AG04450 (cell line): ENCODE results near the gene FOSL1. TPM values are rescaled to one million over a fixed set of nuclear protein-coding genes. Genes with fewer than 3 reads are reported as not detected.
A peak's percentile ranks its signal among the peaks of the same experiment; 100 is the strongest.

Source experiments
- CTCF ChIA-PET: fragments of 300-600, 350-600 bp; formaldehyde crosslinking; extraction: SDS; loops from one replicate; lab custom pipeline; 2022; ENCODE audit warnings: antibody characterized with exemption, inconsistent platforms; lab: Charles Lee
- POLR2A ChIA-PET: fragments of 350-600 bp; formaldehyde crosslinking; extraction: SDS; loops from one replicate; lab custom pipeline; 2021; ENCODE audit warnings: antibody characterized with exemption, inconsistent platforms; lab: Yijun Ruan, JAX
- DNase-seq: peaks from one replicate; pipeline ENCODE4 v3.0.0-alpha.2; 2011; ENCODE audit warnings: low read depth, low spot score
- H3K27ac ChIP-seq: one replicate; pipeline ENCODE4 v1.5.1; 2012; ENCODE audit warnings: low read depth, low read length, control low read depth
- H3K27me3 ChIP-seq: one replicate; pipeline ENCODE4 v1.6.0; 2012; ENCODE audit warnings: low read length; ENCODE audit not compliant: control insufficient read depth, insufficient read depth
- H3K4me3 ChIP-seq: 2 replicates; pipeline ENCODE4 v1.5.1; 2011; ENCODE audit warnings: mild to moderate bottlenecking, low read depth, low read length, control low read depth
- H3K9me3 ChIP-seq: 2 replicates; pipeline ENCODE4 v1.5.1; 2012; ENCODE audit warnings: low read length; ENCODE audit not compliant: control insufficient read depth, insufficient read depth
- polyA plus RNA-seq: library from polyadenylated mRNA; depleted of rRNA; stranded (reverse); fragments of >200 nt; gene quantifications from 2 replicates; pipeline ENCODE4 v1.2.3, GENCODE V29; 2011
- TF ChIP-seq, protein P1 (sequence below): IDR thresholded peaks from 2 replicates; pipeline ENCODE4 v1.5.1; 2011; ENCODE audit warnings: low read depth, low read length, control low read depth, inconsistent platforms

FOSL1 gene
- polyA plus RNA-seq, 1 experiment = 7.9 TPM

DNA sequence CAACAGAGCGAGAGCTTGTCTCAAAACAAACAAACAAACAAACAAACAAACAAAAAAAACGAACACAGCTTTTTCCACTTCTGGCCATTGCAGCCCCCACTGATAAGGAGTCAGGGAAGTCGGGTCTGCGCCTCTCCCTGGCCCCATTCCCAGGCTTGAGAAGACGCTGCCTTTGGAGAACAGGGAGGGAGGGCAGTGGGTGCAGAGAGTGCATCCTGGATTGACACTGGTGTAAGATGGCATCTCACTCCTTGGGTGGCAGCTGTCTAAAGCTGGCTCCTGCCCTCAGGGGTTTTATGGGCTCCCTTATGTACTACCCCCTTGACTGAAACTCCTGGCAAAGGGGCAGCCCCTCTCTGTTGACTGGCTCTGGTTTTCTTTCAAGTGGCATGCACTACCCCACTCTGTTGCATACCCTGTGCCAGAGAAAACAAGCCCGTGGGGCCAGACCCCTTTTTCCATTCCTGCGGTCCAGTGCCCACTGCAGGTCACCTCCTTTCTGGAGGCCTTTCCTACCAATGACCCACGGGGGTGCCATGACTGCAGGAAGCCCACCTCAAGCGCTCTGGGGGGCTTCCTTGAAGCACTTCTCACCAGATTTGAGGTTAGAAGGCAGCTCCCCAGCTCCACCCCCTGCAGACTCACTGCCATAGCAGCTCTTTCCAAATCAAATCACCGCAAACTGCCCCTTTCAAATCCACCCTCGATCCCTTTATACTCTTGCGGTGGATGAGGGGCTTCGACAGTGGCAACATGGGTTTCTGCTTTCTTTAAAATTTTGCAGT is 31.8 kb upstream of the FOSL1 start:
- Histone ChIP-seq H3K4me3 (no peak overlapping the region), H3K27ac (no peak overlapping the region), H3K9me3 (no peaks in the 10 kb centered on the region), H3K27me3 (no peaks in the 10 kb centered on the region)
- TF ChIP-seq, protein P1, sequence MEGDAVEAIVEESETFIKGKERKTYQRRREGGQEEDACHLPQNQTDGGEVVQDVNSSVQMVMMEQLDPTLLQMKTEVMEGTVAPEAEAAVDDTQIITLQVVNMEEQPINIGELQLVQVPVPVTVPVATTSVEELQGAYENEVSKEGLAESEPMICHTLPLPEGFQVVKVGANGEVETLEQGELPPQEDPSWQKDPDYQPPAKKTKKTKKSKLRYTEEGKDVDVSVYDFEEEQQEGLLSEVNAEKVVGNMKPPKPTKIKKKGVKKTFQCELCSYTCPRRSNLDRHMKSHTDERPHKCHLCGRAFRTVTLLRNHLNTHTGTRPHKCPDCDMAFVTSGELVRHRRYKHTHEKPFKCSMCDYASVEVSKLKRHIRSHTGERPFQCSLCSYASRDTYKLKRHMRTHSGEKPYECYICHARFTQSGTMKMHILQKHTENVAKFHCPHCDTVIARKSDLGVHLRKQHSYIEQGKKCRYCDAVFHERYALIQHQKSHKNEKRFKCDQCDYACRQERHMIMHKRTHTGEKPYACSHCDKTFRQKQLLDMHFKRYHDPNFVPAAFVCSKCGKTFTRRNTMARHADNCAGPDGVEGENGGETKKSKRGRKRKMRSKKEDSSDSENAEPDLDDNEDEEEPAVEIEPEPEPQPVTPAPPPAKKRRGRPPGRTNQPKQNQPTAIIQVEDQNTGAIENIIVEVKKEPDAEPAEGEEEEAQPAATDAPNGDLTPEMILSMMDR = no peak
- CTCF ChIA-PET = interaction anchor here (1.0 to 1.9 kb wide), 3 partner anchors 42 to 47 kb away, joined by 3 to 7 read pairs (median 6); partner anchors contain the start of genes CCDC85B and FIBP
- no peak for DNase-seq
- POLR2A ChIA-PET = interaction anchor here (0.5 kb wide), 1 partner anchor 18 kb away, joined by 3 read pairs; no protein-coding TSS in a partner anchor

DNA sequence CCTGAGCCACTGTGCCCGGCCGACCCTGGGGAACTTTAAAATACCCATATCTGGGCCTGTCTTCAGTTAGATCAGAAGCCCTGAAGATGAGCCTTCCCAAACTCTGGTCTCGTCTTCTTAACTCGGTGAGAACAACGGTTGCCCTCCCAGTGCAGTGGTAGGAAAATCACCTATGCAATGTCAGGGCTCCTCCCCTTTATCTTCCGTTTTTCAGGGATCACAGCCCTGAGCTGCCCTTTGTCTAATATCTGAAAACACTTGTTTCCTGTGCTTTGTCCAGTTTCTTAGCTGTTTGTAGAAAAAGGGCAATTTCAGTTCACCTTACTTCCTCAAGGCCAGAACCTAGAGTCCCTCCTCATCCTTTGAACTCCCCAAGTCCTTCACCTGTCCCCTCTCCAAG is 28.5 kb upstream of the FOSL1 start:
- TF ChIP-seq, protein P1 = no peak
- CTCF ChIA-PET = no interaction called here
- Histone ChIP-seq H3K27me3 (no peaks in the 10 kb centered on the region), H3K27ac (no peak overlapping the region), H3K4me3 (no peak overlapping the region), H3K9me3 (no peaks in the 10 kb centered on the region)
- DNase-seq = no peak
- POLR2A ChIA-PET = no interaction called here

DNA sequence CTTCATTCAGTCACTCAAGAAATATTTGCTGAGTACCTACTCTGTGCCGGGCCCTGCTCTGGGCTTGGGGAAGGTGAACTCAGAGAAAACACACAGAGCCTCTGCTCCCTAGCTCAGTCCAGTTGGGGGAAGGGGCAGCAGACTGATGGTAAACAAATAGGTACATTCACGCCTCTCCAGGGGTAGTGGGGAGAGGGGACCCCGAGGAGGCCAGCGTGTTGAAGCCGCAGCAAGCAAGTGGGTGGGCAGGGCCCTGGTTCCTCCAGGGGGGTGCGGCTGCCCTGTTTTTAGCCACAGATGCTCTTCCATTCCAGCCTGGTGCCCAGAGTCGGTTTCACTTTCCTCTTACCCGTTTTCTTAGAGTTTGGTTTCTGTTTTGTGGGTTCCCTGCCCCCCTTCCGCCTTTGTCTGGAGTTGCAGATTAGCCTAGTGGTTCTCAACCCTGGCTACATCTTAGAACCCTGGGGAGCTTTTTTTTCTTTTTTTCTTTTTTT is 27.8 kb upstream of the FOSL1 start:
- ChIA-PET POLR2A (interaction anchor here (1.4 kb wide), 1 partner anchor 12 kb away, joined by 5 read pairs; no protein-coding TSS in a partner anchor), CTCF (interaction anchor here (0.6 kb wide), 2 partner anchors 9 to 26 kb away, joined by 3 read pairs; no protein-coding TSS in a partner anchor)
- DNase-seq = no peak

DNA sequence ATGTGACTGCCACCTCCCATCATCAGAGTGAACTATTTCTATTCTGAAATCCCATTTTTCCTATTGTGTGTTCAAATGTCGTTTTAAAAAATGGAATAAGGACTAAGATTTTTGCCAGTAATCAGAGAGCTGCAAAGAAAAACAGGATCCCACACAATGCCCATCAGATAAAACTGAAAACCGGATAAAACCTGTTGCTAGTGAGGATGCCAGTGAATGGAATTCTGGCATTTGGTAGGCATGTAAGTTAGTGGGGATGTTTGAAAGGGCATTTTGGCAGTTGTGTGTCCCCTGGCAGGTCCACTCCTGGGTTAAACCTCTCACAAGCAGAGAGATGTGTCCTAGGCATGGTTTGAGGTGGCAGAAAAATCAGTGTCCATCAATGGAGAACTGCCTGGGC is 25.2 kb upstream of the FOSL1 start:
- no peak overlapping the region for H3K4me3 ChIP-seq
- peak overlapping the region; percentile 21 for H3K27ac ChIP-seq
- H3K27me3 ChIP-seq = no peaks in the 10 kb centered on the region
- ChIA-PET POLR2A (no interaction called here), CTCF (interaction anchor here (1.0 kb wide), 1 partner anchor 37 kb away, joined by 3 read pairs; no protein-coding TSS in a partner anchor)
- TF ChIP-seq, protein P1 = no peak
- no peaks in the 10 kb centered on the region; the same call in 1 of the 2 replicates for H3K9me3 ChIP-seq
- no peak for DNase-seq

More for the DNA sequence above, 27.8 kb upstream of the FOSL1 start:
- H3K27me3 ChIP-seq = no peaks in the 10 kb centered on the region
- no peaks in the 10 kb centered on the region for H3K9me3 ChIP-seq
- TF ChIP-seq, protein P1 = no peak
- H3K4me3 ChIP-seq = no peak overlapping the region
- H3K27ac ChIP-seq = no peak overlapping the region
